GM12874 (cell line): ENCODE measurements around the gene HTR5A.

ENCODE experiments used
- TF ChIP-seq, protein P1 (sequence below): IDR thresholded peaks from 2 replicates; pipeline ENCODE4 v1.5.1; 2011; ENCODE audit warnings: low read depth, mild to moderate bottlenecking, control low read depth, low read length, moderate library complexity; ENCODE audit not compliant: insufficient read depth

HTR5A gene

DNA sequence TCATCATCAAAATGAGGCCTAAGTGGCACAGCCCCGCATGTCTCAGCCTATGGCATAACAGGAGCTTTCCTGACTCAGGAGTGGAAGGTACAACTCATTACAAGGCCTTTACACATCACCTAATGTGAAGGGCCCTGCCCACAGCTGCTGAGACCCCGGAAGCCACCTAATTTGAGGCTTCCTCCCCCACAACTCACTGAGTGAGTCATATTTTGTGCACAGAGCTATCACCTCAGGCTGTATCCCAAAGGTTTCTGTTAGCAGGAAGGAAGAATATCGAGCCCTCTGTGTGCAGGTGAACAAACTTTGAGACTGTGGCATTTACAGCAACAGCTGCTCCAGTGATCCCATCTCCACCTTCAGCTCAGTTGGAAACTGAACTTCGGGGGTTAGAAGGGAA, 20.6 kb downstream of the HTR5A start:
- TF ChIP-seq, protein P1, sequence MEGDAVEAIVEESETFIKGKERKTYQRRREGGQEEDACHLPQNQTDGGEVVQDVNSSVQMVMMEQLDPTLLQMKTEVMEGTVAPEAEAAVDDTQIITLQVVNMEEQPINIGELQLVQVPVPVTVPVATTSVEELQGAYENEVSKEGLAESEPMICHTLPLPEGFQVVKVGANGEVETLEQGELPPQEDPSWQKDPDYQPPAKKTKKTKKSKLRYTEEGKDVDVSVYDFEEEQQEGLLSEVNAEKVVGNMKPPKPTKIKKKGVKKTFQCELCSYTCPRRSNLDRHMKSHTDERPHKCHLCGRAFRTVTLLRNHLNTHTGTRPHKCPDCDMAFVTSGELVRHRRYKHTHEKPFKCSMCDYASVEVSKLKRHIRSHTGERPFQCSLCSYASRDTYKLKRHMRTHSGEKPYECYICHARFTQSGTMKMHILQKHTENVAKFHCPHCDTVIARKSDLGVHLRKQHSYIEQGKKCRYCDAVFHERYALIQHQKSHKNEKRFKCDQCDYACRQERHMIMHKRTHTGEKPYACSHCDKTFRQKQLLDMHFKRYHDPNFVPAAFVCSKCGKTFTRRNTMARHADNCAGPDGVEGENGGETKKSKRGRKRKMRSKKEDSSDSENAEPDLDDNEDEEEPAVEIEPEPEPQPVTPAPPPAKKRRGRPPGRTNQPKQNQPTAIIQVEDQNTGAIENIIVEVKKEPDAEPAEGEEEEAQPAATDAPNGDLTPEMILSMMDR = no peak

DNA sequence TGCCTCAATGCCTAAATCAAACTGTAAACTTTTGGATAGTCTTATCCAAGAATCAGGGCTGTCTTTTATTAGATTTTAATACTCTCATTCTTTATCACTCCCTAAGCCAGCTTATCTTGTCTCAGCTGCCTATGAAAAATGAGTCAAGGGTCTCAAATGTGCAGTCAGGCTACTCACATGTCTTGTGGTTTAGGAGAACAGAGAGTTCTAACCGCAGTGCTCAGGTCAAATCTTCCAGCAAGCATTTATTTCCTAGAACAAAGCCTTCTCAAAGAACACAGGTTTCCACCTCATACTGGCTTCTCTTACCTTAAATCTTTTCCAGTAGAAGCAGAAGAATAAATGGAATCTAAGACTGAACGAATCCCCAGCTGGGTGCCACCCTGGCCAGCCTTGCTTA, 23.5 kb downstream of the HTR5A start:
- TF ChIP-seq, protein P1 = no peak

DNA sequence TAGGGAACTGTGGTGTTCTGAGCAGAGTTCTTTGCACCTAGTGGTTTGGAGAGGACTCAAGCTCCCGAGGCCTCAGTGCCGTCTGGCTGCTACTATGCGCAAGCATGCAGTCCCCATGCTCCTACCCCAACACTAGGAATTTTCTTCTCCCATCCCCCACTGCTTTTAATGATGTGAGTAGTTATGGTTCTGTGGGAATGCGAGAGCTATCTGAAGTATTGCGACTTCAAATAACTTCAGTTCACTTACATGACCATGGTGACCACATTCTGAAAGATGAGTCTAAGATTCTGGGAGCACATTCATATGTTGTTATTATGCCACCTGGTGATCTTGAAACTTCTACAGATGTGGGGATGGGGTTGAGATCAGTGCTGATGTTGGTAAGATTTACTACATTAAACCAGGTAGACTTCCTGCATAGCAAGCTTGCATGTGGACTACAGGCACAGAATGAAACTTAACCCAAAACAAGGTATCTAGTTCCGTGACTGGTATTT, 24.6 kb downstream of the HTR5A start:
- TF ChIP-seq, protein P1 = no peak

DNA sequence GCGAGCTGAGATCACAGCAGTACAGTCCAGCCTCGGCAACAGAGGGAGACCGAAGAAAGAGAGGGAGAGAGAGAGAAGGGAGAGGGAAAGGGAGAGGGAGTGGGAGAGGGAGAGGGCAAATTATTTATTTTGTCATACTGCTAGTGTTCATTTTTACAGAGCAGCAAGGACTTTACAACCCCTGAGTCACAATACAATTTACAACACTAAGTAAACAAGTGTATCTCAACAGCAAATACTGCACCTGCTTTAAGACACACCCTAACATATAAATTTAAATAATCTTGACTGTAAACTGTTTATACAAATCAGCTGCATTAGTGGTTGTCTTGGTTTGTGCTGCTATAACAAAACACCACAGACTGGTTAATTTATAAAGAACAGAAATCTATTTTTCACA, 27.2 kb downstream of the HTR5A start:
- TF ChIP-seq, protein P1 = no peak

DNA sequence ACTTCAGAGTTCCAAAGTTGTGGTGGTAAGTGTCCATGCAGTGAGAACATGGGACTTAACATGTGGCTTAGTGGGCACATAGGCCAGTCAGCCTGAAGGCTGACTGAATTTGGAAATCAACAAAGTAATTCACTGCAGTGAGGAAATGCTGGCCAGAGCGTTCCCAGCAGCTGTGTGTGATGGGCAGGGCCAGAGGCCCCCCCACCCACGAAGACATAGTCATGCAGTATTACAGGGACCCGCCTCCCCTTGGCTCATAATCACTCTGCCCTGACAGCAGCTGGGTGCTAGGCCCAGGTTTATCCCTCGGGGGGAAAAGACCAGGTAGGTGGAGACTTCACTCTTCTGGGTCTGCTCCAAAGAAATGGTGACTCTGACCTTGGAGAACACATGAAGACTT, 33.7 kb downstream of the HTR5A start:
- TF ChIP-seq, protein P1 = no peak

DNA sequence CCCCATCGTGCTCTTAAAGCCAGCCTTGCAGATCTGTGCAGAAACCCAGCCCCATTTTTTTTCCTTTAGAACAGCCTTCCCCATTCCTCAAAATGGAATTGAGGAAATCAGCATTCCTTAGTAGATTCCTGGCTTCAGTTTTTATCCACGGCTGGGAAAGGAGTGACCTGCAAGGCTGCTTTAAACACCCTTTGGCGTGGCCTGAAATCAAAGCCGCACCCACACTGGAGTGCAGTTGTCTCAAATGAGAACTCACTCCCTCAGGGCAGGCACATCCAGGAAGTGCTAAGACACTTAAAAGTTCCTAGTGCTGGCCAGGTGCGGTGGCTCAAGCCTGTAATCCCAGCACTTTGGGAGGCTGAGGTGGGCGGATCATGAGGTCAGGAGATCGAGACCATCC, 34.8 kb downstream of the HTR5A start:
- TF ChIP-seq, protein P1 = no peak

DNA sequence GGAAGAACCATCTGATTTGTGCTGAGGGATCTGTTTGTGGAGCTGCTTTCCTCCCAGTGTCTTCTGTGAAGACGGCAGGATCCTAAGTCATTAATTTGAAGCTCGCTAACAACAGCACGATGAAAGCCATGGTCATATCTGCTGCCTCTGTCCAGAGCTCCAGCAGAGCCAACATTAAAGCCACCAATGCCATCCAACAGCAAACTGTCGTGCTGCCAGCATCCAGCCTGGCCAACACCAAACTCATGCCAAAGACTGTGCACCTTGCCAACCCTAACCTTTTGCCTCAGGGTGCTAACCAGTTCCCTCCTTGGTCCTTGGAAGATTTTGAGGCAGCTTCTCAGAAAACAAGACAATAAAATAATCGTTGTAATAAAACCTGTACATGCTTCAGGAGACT, 36.2 kb downstream of the HTR5A start:
- TF ChIP-seq, protein P1 = no peak

DNA sequence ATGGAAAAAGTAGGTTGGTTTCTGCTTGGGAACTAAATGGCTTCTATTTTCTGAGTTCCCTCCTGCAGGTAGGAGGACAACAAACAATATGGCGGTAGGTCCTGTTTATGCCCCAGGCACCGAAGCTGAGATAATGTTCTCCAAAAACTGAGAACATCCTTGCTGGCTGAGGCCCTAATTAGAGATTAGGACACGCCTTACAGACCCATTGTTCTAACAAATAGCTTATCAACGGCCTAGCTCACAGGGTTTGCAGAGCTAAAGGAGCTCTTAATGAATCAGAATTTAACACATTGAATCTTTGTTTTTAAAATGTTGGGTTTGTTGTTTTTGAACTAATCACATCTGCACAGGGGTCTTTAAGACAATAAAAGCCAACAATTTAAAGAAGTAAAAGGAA, 37.0 kb downstream of the HTR5A start:
- TF ChIP-seq, protein P1 = no peak
